Measurements from ENCODE around the gene CFAP58.

CFAP58 gene

GRCh38 chr10:104368381-104368780 lies 14.7 kb downstream of the CFAP58 start:
- no peak for DNase-seq (ENCODE audit: low spot score)

- DNase-seq (ENCODE audit: low spot score) = no peak
Observed at GRCh38 chr10:104371753-104372152, 18.1 kb downstream of the CFAP58 start.

GRCh38 chr10:104374591-104374990 lies 21.0 kb downstream of the CFAP58 start:
- no peak for DNase-seq (ENCODE audit: low spot score)

- DNase-seq (ENCODE audit: low spot score) = no peak
Observed at GRCh38 chr10:104376784-104377300, 23.2 kb downstream of the CFAP58 start.

- no peak for DNase-seq (ENCODE audit: low spot score)
Observed at GRCh38 chr10:104380336-104380735, 26.7 kb downstream of the CFAP58 start.

- peak; percentile 39 for DNase-seq (ENCODE audit: low spot score)
Observed at GRCh38 chr10:104387130-104387888, 33.7 kb downstream of the CFAP58 start.

GRCh38 chr10:104388830-104389229 lies 35.2 kb downstream of the CFAP58 start:
- no peak for DNase-seq (ENCODE audit: low spot score)

GRCh38 chr10:104391150-104391968 lies 37.7 kb downstream of the CFAP58 start:
- peak; percentile 82 for DNase-seq (ENCODE audit: low spot score)

- DNase-seq (ENCODE audit: low spot score) = no peak
Observed at GRCh38 chr10:104391969-104392296, 38.3 kb downstream of the CFAP58 start.

- no peak for DNase-seq (ENCODE audit: low spot score)
Observed at GRCh38 chr10:104393387-104393786, 39.8 kb downstream of the CFAP58 start.

- no peak for DNase-seq (ENCODE audit: low spot score)
Observed at GRCh38 chr10:104396581-104396980, 42.9 kb downstream of the CFAP58 start.

GRCh38 chr10:104403636-104404035 lies 50.0 kb downstream of the CFAP58 start:
- DNase-seq (ENCODE audit: low spot score) = no peak

GRCh38 chr10:104406715-104407650 lies 53.4 kb downstream of the CFAP58 start:
- DNase-seq (ENCODE audit: low spot score) = peak; percentile 61

GRCh38 chr10:104413528-104413927 lies 59.9 kb downstream of the CFAP58 start:
- DNase-seq (ENCODE audit: low spot score) = no peak

GRCh38 chr10:104415526-104416165 lies 62.0 kb downstream of the CFAP58 start:
- DNase-seq (ENCODE audit: low spot score) = peak; percentile 59

GRCh38 chr10:104416851-104417250 lies 63.2 kb downstream of the CFAP58 start:
- no peak for DNase-seq (ENCODE audit: low spot score)

- no peak for DNase-seq (ENCODE audit: low spot score)
Observed at GRCh38 chr10:104417637-104418292, 64.1 kb downstream of the CFAP58 start.

- DNase-seq (ENCODE audit: low spot score) = peak; percentile 13
Observed at GRCh38 chr10:104424719-104425118, 71.1 kb downstream of the CFAP58 start.

- DNase-seq (ENCODE audit: low spot score) = no peak
Observed at GRCh38 chr10:104427989-104428388, 74.4 kb downstream of the CFAP58 start.

- DNase-seq (ENCODE audit: low spot score) = no peak
Observed at GRCh38 chr10:104429846-104430245, 76.2 kb downstream of the CFAP58 start.

GRCh38 chr10:104430360-104430759 lies 76.7 kb downstream of the CFAP58 start:
- no peak for DNase-seq (ENCODE audit: low spot score)

Data from kidney tubule cell (primary cell).